PFSK-1 (cell line): Measurements from ENCODE around the gene WDR33.

Source experiments
- FOXP2 ChIP-seq: optimal IDR thresholded peaks from 2 replicates; pipeline ENCODE3; 2011; ENCODE audit warnings: borderline replicate concordance, control low read depth, inconsistent platforms; ENCODE audit not compliant: insufficient read depth; ENCODE audit errors: extremely low read length, extremely low read depth
- POLR2AphosphoS5 ChIP-seq: IDR thresholded peaks from 2 replicates; pipeline ENCODE4 v1.6.1; 2012; ENCODE audit warnings: low read depth, mild to moderate bottlenecking, control low read depth, low read length, moderate library complexity
- SIN3A ChIP-seq: IDR thresholded peaks from 2 replicates; pipeline ENCODE4 v1.6.1; 2012; ENCODE audit warnings: mild to moderate bottlenecking, low read length, moderate library complexity, borderline replicate concordance; ENCODE audit not compliant: insufficient read depth
- TAF1 ChIP-seq: IDR thresholded peaks from 2 replicates; pipeline ENCODE4 v1.6.1; 2012; ENCODE audit warnings: low read length, control low read depth, borderline replicate concordance; ENCODE audit not compliant: insufficient read depth
- TF ChIP-seq, protein P1 (sequence below), 2 experiments: IDR thresholded peaks; 2 replicates each; pipeline versions ENCODE4 v1.6.1 to v1.8.0; 2011 to 2012; ENCODE audit warnings: low read depth in 2 of 2, low read length in 2 of 2, control low read depth in 1 of 2, inconsistent platforms in 1 of 2, mild to moderate bottlenecking in 1 of 2, moderate library complexity in 1 of 2; ENCODE audit not compliant: insufficient read depth in 1 of 2

The WDR33 gene

DNA sequence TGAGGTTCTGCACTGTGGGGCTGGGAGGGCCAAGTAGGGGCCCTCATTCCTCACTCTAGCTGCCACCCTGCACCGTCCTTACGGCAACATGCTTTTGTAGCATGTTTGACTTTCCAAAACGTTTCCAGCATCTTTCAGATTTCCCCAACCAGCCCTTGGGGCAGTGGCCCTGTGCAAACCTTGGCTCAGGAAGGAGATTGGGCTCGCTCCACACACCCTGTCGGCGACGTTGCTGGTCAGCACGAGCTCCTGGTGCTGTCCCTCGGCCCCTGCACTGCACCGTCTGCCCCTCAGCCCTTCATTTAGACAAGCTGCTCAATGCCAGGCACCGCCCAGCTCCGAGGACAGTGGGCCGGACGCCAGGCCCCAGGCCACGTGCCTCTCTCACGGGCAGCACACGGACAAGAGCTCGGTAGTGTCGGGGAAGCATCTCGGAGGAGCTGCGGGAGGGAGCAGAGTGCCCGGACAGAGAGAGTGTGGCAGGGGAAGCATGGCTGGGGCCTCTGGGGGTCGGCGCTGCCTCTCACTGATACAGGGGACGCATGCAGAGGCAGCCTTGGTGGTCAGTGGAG, 158.1 kb downstream of the WDR33 start:
- TF ChIP-seq SIN3A (no peak), FOXP2 (no peak), POLR2AphosphoS5 (no peak), TAF1 (no peak)
- TF ChIP-seq, protein P1, sequence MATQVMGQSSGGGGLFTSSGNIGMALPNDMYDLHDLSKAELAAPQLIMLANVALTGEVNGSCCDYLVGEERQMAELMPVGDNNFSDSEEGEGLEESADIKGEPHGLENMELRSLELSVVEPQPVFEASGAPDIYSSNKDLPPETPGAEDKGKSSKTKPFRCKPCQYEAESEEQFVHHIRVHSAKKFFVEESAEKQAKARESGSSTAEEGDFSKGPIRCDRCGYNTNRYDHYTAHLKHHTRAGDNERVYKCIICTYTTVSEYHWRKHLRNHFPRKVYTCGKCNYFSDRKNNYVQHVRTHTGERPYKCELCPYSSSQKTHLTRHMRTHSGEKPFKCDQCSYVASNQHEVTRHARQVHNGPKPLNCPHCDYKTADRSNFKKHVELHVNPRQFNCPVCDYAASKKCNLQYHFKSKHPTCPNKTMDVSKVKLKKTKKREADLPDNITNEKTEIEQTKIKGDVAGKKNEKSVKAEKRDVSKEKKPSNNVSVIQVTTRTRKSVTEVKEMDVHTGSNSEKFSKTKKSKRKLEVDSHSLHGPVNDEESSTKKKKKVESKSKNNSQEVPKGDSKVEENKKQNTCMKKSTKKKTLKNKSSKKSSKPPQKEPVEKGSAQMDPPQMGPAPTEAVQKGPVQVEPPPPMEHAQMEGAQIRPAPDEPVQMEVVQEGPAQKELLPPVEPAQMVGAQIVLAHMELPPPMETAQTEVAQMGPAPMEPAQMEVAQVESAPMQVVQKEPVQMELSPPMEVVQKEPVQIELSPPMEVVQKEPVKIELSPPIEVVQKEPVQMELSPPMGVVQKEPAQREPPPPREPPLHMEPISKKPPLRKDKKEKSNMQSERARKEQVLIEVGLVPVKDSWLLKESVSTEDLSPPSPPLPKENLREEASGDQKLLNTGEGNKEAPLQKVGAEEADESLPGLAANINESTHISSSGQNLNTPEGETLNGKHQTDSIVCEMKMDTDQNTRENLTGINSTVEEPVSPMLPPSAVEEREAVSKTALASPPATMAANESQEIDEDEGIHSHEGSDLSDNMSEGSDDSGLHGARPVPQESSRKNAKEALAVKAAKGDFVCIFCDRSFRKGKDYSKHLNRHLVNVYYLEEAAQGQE (IDR thresholded peaks at IDR 0.05; ENCODE audit: insufficient read depth in 1 of 2, low read depth in 2 of 2, low read length in 2 of 2) = no peak

DNA sequence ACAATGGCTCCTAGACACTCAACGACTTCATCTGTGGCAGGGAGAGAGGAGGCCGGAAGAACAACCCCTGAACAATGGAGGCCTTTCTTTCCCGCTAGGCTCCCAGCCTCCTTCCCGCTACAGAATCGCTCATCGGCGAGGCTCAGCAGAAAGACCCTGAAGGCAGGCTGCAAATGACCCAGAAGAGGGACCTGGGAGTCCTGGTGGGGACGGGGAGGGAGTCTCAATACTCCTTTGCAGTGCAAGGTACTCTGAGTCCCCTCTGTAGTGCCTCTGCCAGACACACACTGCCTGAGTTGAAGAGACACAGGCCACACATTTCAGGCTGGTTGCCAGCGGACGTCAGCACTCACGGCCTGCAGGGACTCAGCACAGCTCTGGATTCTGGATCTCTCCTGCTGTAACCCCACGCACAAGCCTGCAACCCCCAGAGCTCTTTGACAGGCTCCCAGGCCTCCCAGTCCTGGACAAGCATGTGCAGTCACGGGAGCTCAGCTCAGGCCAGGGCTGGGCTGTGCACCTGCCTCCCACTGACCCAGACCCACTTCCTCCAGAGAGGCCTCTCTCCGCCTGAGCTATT, 158.9 kb downstream of the WDR33 start:
- TF ChIP-seq, protein P1 (IDR thresholded peaks at IDR 0.05; ENCODE audit: insufficient read depth in 1 of 2, low read depth in 2 of 2, low read length in 2 of 2) = no peak
- TF ChIP-seq FOXP2 (no peak), SIN3A (no peak), TAF1 (no peak), POLR2AphosphoS5 (no peak)

DNA sequence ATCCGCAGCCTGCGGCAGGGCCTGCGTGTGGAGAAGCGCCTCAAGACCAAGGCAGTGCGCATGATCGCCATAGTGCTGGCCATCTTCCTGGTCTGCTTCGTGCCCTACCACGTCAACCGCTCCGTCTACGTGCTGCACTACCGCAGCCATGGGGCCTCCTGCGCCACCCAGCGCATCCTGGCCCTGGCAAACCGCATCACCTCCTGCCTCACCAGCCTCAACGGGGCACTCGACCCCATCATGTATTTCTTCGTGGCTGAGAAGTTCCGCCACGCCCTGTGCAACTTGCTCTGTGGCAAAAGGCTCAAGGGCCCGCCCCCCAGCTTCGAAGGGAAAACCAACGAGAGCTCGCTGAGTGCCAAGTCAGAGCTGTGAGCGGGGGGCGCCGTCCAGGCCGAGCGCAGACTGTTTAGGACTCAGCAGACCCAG, 159.6 kb downstream of the WDR33 start:
- TF ChIP-seq POLR2AphosphoS5 (no peak), FOXP2 (no peak), SIN3A (no peak), TAF1 (no peak)
- TF ChIP-seq, protein P1 (IDR thresholded peaks at IDR 0.05; ENCODE audit: insufficient read depth in 1 of 2, low read depth in 2 of 2, low read length in 2 of 2) = no peak
